Measurements from ENCODE around the gene BCAR3. TPM values are rescaled to one million over a fixed set of nuclear protein-coding genes. Genes with fewer than 3 reads are reported as not detected.

BCAR3 gene
- total RNA-seq, 4 donors from 2014 or later: 29.6 to 46.7 (median 37.0) TPM

DNA sequence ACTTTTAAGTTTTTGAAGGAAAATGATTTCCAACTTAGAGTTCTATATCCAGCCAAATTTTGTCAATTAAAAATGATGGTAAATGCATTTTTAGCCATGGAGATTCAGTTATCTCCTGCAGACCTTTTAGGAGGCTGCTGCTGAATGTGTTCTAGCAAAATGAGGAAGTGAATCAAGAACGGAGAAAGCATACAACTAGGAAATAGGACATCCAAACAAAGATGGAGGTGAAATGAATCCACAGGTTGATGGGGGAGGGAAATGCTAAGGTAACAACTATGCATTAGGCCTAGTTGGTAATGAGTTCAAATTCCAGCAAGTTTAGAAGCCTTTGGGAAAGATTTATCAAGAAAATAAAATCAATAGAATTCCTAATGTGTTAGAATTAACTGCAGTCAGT is 153.2 kb downstream of the BCAR3 start:
- no peak for DNase-seq
- TF ChIP-seq, protein P1, sequence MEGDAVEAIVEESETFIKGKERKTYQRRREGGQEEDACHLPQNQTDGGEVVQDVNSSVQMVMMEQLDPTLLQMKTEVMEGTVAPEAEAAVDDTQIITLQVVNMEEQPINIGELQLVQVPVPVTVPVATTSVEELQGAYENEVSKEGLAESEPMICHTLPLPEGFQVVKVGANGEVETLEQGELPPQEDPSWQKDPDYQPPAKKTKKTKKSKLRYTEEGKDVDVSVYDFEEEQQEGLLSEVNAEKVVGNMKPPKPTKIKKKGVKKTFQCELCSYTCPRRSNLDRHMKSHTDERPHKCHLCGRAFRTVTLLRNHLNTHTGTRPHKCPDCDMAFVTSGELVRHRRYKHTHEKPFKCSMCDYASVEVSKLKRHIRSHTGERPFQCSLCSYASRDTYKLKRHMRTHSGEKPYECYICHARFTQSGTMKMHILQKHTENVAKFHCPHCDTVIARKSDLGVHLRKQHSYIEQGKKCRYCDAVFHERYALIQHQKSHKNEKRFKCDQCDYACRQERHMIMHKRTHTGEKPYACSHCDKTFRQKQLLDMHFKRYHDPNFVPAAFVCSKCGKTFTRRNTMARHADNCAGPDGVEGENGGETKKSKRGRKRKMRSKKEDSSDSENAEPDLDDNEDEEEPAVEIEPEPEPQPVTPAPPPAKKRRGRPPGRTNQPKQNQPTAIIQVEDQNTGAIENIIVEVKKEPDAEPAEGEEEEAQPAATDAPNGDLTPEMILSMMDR (IDR thresholded peaks at IDR 0.05): no peak
- TF ChIP-seq POLR2A (IDR thresholded peaks at IDR 0.05): no peak
- Histone ChIP-seq H3K4me1 (peaks cover 18 to 20% of the 10 kb centered on the region in 2 donors), H3K4me3 (replicated peaks in 1 of 3) (no peak overlapping the region), H3K36me3 (no peaks in the 10 kb centered on the region), H3K9me3 (no peaks in the 10 kb centered on the region), H3K27ac (no peak overlapping the region), H3K27me3 (no peaks in the 10 kb centered on the region)
- 84 to 91% methylated on average over 1 of the region's 1 CpG for WGBS, 2 donors
- intact Hi-C loops (cut with DNase I): no loop called here

DNA sequence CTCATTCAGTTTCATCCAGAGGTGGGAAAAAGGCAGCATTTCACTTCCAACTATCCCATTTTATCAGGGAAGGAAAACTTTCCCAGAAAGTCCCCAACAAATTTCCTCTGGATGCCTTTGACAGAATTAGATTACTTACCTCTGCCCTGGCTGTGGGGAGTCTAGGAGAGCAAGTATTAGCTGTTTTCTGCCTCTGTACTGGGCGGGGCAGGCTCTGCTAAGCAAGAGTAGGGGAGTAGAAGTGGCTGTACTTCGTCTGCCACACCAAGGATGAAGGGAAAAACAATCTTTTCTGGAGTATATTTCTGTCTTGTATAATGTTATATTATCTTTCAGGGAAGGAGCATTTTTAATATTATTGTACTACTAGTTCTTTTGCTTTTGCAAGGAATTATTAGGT is 155.2 kb downstream of the BCAR3 start:
- peak; percentile 17 to 25 for DNase-seq
- intact Hi-C loops (cut with DNase I): no loop called here
- Histone ChIP-seq H3K9me3 (no peaks in the 10 kb centered on the region), H3K27ac (no peak overlapping the region), H3K4me3 (replicated peaks in 1 of 3) (no peak overlapping the region), H3K36me3 (no peaks in the 10 kb centered on the region), H3K27me3 (no peaks in the 10 kb centered on the region), H3K4me1 (peaks cover 18 to 20% of the 10 kb centered on the region in 2 donors)
- TF ChIP-seq, protein P1 (IDR thresholded peaks at IDR 0.05): no peak
- no peak for TF ChIP-seq POLR2A (IDR thresholded peaks at IDR 0.05)
- WGBS, 2 donors: 76 to 81% methylated on average over 2 of the region's 2 CpGs

DNA sequence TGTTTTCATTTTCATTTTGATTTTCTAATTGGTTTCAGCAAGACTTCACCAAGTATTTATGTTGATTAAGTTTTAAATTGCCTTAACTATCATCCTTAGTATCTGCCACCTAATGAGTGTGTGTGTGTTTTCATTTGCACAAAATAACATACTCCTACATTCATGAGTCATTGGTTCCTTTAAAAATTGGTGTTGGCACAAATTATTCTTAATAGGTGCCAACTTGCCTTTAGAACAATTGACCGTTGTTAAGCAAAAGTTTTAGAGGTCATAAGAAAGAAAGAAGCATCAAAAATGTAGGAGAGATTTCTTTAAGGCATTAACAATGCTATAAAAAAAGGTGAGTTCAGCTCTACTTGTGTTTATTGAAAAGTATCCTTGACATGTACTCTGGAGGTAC is 156.2 kb downstream of the BCAR3 start:
- H3K27ac ChIP-seq: peak overlapping the region in 2 of 3 donors; percentile 7 to 43

DNA sequence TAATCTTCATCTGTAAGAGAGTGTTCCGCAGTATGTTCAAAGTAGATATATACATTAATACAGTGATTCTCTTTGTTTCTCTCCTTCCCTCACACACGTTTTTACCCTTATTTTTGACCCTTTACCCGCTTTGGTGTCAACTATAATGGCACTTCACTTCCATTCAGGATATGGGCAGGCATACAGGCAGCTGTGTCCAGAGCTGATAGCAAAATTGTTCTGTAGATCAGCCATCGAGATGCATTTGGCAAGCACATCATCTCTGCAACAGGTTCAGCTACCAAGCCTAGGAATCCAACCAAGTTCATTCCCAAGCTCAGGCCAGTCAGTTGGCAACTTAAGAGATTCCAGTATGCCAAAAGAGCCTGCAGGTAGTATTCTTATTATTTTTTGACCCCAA is 158.9 kb downstream of the BCAR3 start:
- no peaks in the 10 kb centered on the region for H3K36me3 ChIP-seq
- H3K27ac ChIP-seq: no peak overlapping the region
- WGBS, 2 donors: 84 to 88% methylated on average over 4 of the region's 4 CpGs
- TF ChIP-seq, protein P1 (IDR thresholded peaks at IDR 0.05): no peak
- TF ChIP-seq POLR2A (IDR thresholded peaks at IDR 0.05): no peak
- H3K4me1 ChIP-seq: peaks cover 18 to 20% of the 10 kb centered on the region in 2 donors
- H3K27me3 ChIP-seq: no peaks in the 10 kb centered on the region
- H3K9me3 ChIP-seq: no peaks in the 10 kb centered on the region
- intact Hi-C loops (cut with DNase I): no loop called here
- no peak overlapping the region for H3K4me3 ChIP-seq (replicated peaks in 1 of 3)
- DNase-seq: no peak

More for the DNA sequence above, 156.2 kb downstream of the BCAR3 start:
- no peaks in the 10 kb centered on the region for H3K9me3 ChIP-seq
- intact Hi-C loops (cut with DNase I): no loop called here
- no peak overlapping the region for H3K4me3 ChIP-seq (replicated peaks in 1 of 3)
- H3K27me3 ChIP-seq: no peaks in the 10 kb centered on the region
- TF ChIP-seq POLR2A (IDR thresholded peaks at IDR 0.05): no peak
- TF ChIP-seq, protein P1 (IDR thresholded peaks at IDR 0.05): no peak
- no peaks in the 10 kb centered on the region for H3K36me3 ChIP-seq
- peaks cover 18 to 20% of the 10 kb centered on the region in 2 donors for H3K4me1 ChIP-seq
- WGBS, 2 donors: 11 to 18% methylated on average over 1 of the region's 1 CpG
- DNase-seq: no peak

DNA sequence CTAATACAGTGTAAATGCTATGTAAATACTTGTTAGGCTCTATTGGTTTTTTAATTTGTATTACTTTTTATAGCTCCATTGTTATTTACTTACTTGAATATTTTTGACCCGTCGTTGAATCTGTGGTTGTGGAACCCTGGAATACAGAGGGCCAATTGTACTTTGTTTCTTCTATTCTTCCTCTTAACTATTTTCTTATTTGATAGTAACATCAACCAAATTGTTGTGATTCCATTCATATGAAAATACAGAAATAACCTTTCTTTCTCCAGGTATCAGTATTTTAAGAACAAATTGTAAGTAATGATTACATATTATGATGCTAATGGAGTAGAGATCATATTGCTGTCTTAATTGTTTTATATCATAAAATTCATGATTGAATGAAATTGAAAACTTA is 160.0 kb downstream of the BCAR3 start:
- Histone ChIP-seq H3K9me3 (no peaks in the 10 kb centered on the region), H3K36me3 (no peaks in the 10 kb centered on the region), H3K4me3 (replicated peaks in 1 of 3) (no peak overlapping the region), H3K27ac (no peak overlapping the region), H3K27me3 (no peaks in the 10 kb centered on the region), H3K4me1 (peaks cover 17 to 18% of the 10 kb centered on the region in 2 donors)
- 87 to 91% methylated on average over 2 of the region's 2 CpGs for WGBS, 2 donors
- DNase-seq: no peak
- TF ChIP-seq POLR2A (IDR thresholded peaks at IDR 0.05): no peak
- TF ChIP-seq, protein P1 (IDR thresholded peaks at IDR 0.05): no peak
- intact Hi-C loops (cut with DNase I): no loop called here
